CD4-positive, alpha-beta T cell (primary cell): ENCODE data around the gene RYK. TPM values are rescaled to one million over a fixed set of nuclear protein-coding genes. Genes with fewer than 3 reads are reported as not detected.

Experiments used
- ATAC-seq: fragments of 200-7000 bp; cut with Tn5 transposase; one replicate; pipeline ENCODE4 v1.10.0; 2022; ENCODE audit warnings: mild to moderate bottlenecking; ENCODE audit not compliant: poor library complexity
- CTCF ChIA-PET: fragments of 350-600 bp; sonication (Branson Sonifier 250); formaldehyde crosslinking; loops from one replicate; lab custom pipeline; 2021; ENCODE audit warnings: antibody characterized with exemption, inconsistent platforms; lab: Charles Lee
- POLR2A ChIA-PET: fragments of 350-600 bp; sonication (Branson Sonifier 250); formaldehyde crosslinking; loops from one replicate; lab custom pipeline; 2021; ENCODE audit warnings: antibody characterized with exemption, inconsistent platforms; lab: Charles Lee
- DNase-seq, 14 experiments: peaks; one replicate each; pipeline ENCODE4 v3.0.0-alpha.2; 2013 to 2020; ENCODE audit warnings: mixed read lengths in 2 of 14
- H3K27ac ChIP-seq, 2 donors: one replicate each; pipeline versions ENCODE4 v1.5.1 to v1.7.0; 2013; ENCODE audit warnings: low read length in 2 of 2, low read depth in 1 of 2, mild to moderate bottlenecking in 1 of 2
- H3K27me3 ChIP-seq, 2 experiments: 1 replicate in 1 of 2; 2 replicates in 1 of 2; pipeline versions ENCODE4 v1.6.1 to v1.7.0; 2013; ENCODE audit warnings: low read length in 2 of 2, control low read depth in 1 of 2, mild to moderate bottlenecking in 1 of 2, moderate library complexity in 1 of 2; ENCODE audit not compliant: insufficient read depth in 2 of 2, control insufficient read depth in 1 of 2
- H3K36me3 ChIP-seq: one replicate; pipeline ENCODE4 v1.6.1; 2013; ENCODE audit warnings: low read length, control low read depth; ENCODE audit not compliant: insufficient read depth
- H3K4me1 ChIP-seq: one replicate; pipeline ENCODE4 v1.6.1; 2013; ENCODE audit warnings: low read length, control low read depth; ENCODE audit not compliant: insufficient read depth
- H3K4me3 ChIP-seq: one replicate; pipeline ENCODE4 v1.5.1; 2013; ENCODE audit warnings: mild to moderate bottlenecking, low read length, moderate library complexity
- H3K9me3 ChIP-seq, 2 experiments: 1 replicate in 1 of 2; 2 replicates in 1 of 2; pipeline versions ENCODE4 v1.6.1 to v1.7.0; 2013; ENCODE audit warnings: low read length in 2 of 2, mild to moderate bottlenecking in 2 of 2, control low read depth in 1 of 2, moderate library complexity in 1 of 2; ENCODE audit not compliant: control insufficient read depth in 1 of 2, insufficient read depth in 1 of 2
- H3K27ac Mint-ChIP-seq: one replicate; pipeline ENCODE4 v1.8.0; 2020; ENCODE audit warnings: mixed read lengths
- H3K27me3 Mint-ChIP-seq: one replicate; pipeline ENCODE4 v1.8.0; 2021; ENCODE audit warnings: mixed read lengths
- H3K36me3 Mint-ChIP-seq: one replicate; pipeline ENCODE4 v1.8.0; 2021; ENCODE audit warnings: low read depth, mixed read lengths
- H3K4me1 Mint-ChIP-seq: one replicate; pipeline ENCODE4 v1.8.0; 2021; ENCODE audit warnings: low read depth, mixed read lengths
- H3K4me3 Mint-ChIP-seq: one replicate; pipeline ENCODE4 v1.8.0; 2020; ENCODE audit warnings: mild to moderate bottlenecking, mixed read lengths
- H3K9me3 Mint-ChIP-seq: one replicate; pipeline ENCODE4 v1.8.0; 2020; ENCODE audit warnings: mixed read lengths
- CTCF ChIP-seq: fragments of 200-600 bp; IDR thresholded peaks from one replicate; pipeline ENCODE4 v1.8.0; 2022; ENCODE audit warnings: antibody characterized with exemption, mild to moderate bottlenecking
- intact Hi-C, 2 experiments: fragments of 100-400 bp; cut with DNase I in 1 of 2; cut with micrococcal nuclease in 1 of 2; formaldehyde crosslinking; loops; one replicate each; pipeline versions ENCODE4 v1.15.1 to v1.9.0; 2023 to 2025; cut with DNase I, micrococcal nuclease
- total RNA-seq, 174 experiments: library from RNA in 2 of 174; stranded (reverse) in 2 of 174; gene quantifications; one replicate each; pipeline ENCODE4 v1.2.3 and lab custom pipeline; 2021 to 2026

Gene RYK
- total RNA-seq, 2 experiments from 2014 or later, result 57.6 to 59.2 TPM

- Mint-ChIP-seq H3K4me1 (no peaks in the 10 kb centered on the region), H3K36me3 (no peaks in the 10 kb centered on the region), H3K9me3 (no peaks in the 10 kb centered on the region), H3K27me3 (peaks cover 11% of the 10 kb centered on the region), H3K27ac (no peak overlapping the region), H3K4me3 (no peak overlapping the region)
- TF ChIP-seq CTCF, result no peak
- no peaks in the 10 kb centered on the region for H3K27me3 ChIP-seq
- no peak overlapping the region for H3K27ac ChIP-seq
- H3K36me3 ChIP-seq, result no peaks in the 10 kb centered on the region
- CTCF ChIA-PET, result no interaction called here
- H3K4me3 ChIP-seq, result no peak overlapping the region
- intact Hi-C loops, result loop anchor here in 1 of 2 experiments (2.0 kb wide), 1 partner anchor 85 kb away; no protein-coding TSS in a partner anchor
- no peaks in the 10 kb centered on the region for H3K9me3 ChIP-seq
- peaks cover 14% of the 10 kb centered on the region for H3K4me1 ChIP-seq
- DNase-seq, result no peak
- POLR2A ChIA-PET, result no interaction called here
- no peak for ATAC-seq
These were observed 47.6 kb upstream of the RYK start for GRCh38 chr3:134298249-134298648.

GRCh38 chr3:134296616-134297015 lies 46.0 kb upstream of the RYK start:
- ATAC-seq (no peak), DNase-seq (no peak)
- peaks cover 11% of the 10 kb centered on the region for H3K27me3 Mint-ChIP-seq
- H3K4me1 Mint-ChIP-seq, result no peaks in the 10 kb centered on the region
- H3K4me3 ChIP-seq, result no peak overlapping the region
- intact Hi-C loops, result no loop called here
- no peak for TF ChIP-seq CTCF
- H3K9me3 Mint-ChIP-seq, result no peaks in the 10 kb centered on the region
- no peak overlapping the region for H3K27ac Mint-ChIP-seq
- H3K9me3 ChIP-seq, result no peaks in the 10 kb centered on the region
- no peaks in the 10 kb centered on the region for H3K27me3 ChIP-seq
- POLR2A ChIA-PET, result interaction anchor here (0.6 kb wide), 1 partner anchor 9 kb away, joined by 4 read pairs; no protein-coding TSS in a partner anchor
- H3K36me3 Mint-ChIP-seq, result no peaks in the 10 kb centered on the region
- H3K4me3 Mint-ChIP-seq, result no peak overlapping the region
- peaks cover 14% of the 10 kb centered on the region for H3K4me1 ChIP-seq
- CTCF ChIA-PET, result no interaction called here
- H3K36me3 ChIP-seq, result no peaks in the 10 kb centered on the region
- no peak overlapping the region for H3K27ac ChIP-seq

GRCh38 chr3:134295930-134296329 lies 45.3 kb upstream of the RYK start:
- Histone ChIP-seq H3K27me3 (no peaks in the 10 kb centered on the region), H3K27ac (no peak overlapping the region), H3K4me3 (no peak overlapping the region), H3K36me3 (no peaks in the 10 kb centered on the region), H3K9me3 (no peaks in the 10 kb centered on the region), H3K4me1 (peaks cover 14% of the 10 kb centered on the region)
- ChIA-PET POLR2A (interaction anchor here (0.6 kb wide), 1 partner anchor 9 kb away, joined by 4 read pairs; no protein-coding TSS in a partner anchor), CTCF (no interaction called here)
- TF ChIP-seq CTCF, result no peak
- Mint-ChIP-seq H3K9me3 (no peaks in the 10 kb centered on the region), H3K4me1 (no peaks in the 10 kb centered on the region), H3K27ac (no peak overlapping the region), H3K36me3 (no peaks in the 10 kb centered on the region), H3K4me3 (no peak overlapping the region), H3K27me3 (peaks cover 11% of the 10 kb centered on the region)
- ATAC-seq, result no peak
- intact Hi-C loops, result no loop called here
- DNase-seq, result no peak
